Subcutaneous adipose tissue (tissue), 4 donors: ENCODE data around the gene SLC7A14. TPM values are rescaled to one million over a fixed set of nuclear protein-coding genes. Genes with fewer than 3 reads are reported as not detected.

ENCODE experiments used
- total RNA-seq, 4 donors: library from RNA; depleted of rRNA; stranded (reverse); fragments of >200 nt; gene quantifications; one replicate each; pipeline ENCODE4 v1.1.0, GENCODE V29; 2016
- TF ChIP-seq, protein P1 (sequence below): fragments of 450-650 bp; IDR thresholded peaks from one replicate; pipeline ENCODE4 v1.5.1; 2016; ENCODE audit warnings: low read depth, mild to moderate bottlenecking, control low read depth, antibody characterized with exemption, moderate library complexity

Gene SLC7A14
- total RNA-seq, 4 donors from 2014 or later: not detected

DNA sequence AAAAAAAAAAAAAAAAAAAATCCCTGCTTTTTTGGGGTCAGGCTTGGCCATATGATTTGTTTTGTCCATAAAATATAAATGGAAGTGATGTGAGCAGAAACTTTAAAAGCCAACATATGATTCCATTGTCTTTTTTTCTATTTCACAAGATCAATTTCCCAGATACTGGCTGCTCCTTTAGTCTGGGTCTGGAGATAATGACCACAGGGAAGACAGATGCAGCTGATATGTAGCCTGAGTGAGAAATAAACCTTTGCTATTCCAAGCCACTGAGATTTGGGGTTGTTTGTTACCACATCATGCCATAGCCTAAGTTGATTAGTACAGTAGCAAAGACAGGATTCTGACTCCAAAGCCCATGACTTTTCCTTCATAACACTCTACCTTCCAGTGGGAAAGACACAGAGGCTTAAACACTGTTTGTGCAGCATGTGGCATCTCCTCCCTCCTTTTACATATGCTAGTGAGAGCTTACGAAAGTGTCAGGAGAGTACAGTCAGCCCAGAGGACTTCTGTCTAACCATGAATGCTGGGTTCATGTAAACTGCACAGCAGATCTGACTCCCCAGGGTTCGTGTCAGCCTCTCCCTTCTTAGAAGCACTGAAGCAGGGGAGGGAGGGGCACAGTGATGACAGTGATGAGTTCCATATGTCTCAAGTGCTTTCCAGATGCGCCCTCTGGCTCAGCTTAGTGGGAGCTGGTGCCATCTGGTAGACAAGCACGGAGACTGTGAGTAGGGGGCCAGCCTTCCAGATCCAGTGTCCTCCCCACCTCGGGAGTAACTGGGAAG is 36.7 kb upstream of the SLC7A14 start:
- TF ChIP-seq, protein P1, sequence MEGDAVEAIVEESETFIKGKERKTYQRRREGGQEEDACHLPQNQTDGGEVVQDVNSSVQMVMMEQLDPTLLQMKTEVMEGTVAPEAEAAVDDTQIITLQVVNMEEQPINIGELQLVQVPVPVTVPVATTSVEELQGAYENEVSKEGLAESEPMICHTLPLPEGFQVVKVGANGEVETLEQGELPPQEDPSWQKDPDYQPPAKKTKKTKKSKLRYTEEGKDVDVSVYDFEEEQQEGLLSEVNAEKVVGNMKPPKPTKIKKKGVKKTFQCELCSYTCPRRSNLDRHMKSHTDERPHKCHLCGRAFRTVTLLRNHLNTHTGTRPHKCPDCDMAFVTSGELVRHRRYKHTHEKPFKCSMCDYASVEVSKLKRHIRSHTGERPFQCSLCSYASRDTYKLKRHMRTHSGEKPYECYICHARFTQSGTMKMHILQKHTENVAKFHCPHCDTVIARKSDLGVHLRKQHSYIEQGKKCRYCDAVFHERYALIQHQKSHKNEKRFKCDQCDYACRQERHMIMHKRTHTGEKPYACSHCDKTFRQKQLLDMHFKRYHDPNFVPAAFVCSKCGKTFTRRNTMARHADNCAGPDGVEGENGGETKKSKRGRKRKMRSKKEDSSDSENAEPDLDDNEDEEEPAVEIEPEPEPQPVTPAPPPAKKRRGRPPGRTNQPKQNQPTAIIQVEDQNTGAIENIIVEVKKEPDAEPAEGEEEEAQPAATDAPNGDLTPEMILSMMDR: no peak

DNA sequence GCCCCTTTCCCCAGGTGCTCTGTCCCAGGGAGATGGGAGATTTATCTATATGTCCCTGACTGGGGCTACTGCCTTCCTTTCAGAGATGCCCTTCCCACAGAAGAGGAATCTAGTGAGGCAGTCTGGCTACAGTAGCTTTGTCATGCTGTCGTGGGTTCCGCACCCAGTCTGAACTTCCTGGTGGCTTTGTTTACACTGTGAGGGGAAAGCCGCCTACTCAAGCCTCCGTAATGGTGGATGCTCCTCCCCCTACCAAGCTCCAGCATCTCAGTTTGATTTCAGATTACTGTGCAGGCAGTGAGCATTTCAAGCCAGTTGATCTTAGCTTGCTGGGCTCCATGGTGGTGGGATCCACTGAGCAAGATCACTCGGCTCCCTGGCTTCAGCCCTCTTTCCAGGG is 35.4 kb upstream of the SLC7A14 start:
- TF ChIP-seq, protein P1: no peak

DNA sequence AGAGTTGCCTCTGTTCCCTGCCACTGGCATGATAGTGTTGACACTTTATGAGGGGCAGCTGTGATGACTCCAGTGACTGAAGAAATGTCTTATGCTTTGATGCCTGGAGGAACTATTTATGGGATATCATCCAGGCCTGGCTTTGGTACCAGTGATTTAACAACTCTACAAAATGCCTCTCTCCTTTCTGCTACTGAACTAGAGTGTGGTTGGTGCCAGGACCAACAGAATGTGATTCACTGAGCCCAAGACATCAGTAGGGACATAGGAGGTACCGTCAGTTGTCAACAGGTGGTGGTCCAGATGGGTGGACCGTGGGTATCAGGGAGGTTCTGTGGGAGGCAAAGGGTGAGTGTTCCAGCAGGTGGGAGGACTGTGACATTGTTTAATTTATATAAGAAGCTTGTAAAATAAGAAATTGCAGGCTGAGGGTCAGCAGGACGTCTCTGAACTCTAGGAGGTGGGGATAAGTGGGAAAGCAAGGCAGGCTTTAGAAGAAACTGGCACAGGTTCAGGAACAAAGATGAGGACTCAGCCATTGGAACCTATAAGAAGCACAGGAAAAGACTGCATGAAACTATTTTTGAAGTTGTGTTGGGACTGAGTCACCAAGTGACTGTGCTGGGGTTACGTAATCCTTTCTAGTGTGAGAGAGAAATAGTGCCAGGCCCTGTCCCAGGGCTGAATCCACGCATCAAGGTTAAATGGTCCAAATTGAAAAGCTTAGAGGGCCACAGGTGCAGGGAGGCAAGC is 28.5 kb upstream of the SLC7A14 start:
- TF ChIP-seq, protein P1: no peak

DNA sequence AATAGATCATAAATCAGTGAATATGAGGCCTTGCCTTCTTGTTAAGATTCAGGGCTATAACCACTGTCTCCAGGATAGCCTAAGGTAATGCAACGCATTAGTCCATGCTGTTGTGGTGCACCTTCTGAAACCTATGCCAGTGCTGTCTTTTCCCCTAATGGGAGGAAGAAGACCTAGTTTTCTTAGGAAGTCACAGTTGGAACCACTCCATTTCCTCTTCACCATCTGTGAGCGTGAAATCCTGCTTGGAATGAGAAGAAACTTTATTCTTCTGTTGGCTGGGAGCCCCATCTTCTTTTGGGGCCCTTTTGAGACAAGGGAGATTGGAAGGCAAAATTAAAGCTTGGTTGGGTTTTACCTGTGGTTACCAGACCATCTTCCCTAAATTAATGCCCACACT is 25.9 kb upstream of the SLC7A14 start:
- TF ChIP-seq, protein P1: no peak

DNA sequence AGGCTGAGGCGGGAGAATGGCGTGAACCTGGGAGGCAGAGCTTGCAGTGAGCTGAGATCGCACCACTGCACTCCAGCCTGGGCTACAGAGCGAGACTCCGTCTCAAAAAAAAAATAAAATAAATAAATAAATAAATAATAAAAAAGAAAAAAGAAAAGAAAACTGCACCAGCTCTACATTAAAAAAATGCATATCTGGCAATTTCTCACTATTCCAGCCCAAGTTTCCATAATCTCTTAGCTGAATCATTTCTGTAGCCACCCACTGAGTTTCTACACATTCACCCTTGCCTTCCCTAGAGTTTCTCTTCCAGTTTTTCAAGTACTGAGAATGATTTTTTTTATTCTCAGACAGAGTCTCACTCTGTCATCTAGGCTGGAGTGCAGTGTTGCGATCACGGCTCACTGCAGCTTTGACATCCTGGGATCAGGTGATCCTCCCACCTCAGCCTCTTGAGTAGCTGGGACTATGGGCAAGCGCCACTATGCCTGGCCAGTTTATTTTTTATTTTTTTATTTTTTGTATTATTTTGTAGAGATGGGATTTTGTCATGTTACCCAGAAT is 24.5 kb upstream of the SLC7A14 start:
- TF ChIP-seq, protein P1: no peak

DNA sequence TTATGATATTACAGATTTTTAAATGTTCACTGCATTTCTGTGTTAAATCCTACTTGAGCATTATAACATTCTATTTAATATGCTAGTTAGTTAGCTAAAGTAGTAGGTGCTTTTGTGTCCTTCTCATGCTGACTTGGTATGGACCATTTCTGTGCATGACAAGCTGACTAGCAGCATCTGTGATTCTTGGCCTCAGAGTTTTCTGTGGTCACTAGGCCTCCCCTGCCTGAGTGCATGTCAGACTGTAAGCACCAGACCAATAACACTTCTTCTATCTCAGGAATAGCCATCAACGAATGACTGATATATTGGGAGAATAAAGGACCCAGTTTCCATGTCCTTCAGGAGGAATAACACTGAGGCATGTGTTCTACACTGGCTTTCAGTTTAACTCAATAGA is 22.6 kb upstream of the SLC7A14 start:
- TF ChIP-seq, protein P1: no peak

DNA sequence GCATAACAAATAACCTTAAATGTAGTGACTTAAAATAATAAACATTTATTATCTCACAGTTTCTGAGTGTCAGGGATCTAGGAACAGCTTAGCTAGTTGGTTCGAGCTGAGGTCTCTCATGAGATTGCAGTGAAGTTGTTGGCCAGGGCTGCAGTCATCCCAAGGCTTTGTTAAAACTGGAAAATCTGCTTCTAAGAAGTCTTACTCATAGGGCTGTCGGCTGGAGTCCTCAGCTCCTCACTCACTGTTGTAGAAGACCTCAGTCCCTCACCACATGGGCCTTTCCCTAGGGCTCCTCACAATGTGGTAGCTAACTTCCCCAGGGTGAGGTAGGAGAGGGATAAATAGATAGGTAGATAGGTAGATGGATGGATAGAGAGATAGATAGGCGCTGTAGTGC is 20.8 kb upstream of the SLC7A14 start:
- TF ChIP-seq, protein P1: no peak
